HL-60 (cell line): ENCODE results near the gene ALPI.

Source experiments
- GABPA ChIP-seq: IDR thresholded peaks from 2 replicates; pipeline ENCODE4 v1.6.1; 2012; ENCODE audit warnings: low read depth
- POLR2AphosphoS5 ChIP-seq: IDR thresholded peaks from 2 replicates; pipeline ENCODE4 v1.6.1; 2012; ENCODE audit warnings: low read depth
- SPI1 ChIP-seq: IDR thresholded peaks from 2 replicates; pipeline ENCODE4 v1.6.1; 2012; ENCODE audit warnings: low read depth, mild to moderate bottlenecking, borderline replicate concordance
- TF ChIP-seq, protein P1 (sequence below): IDR thresholded peaks from one replicate; pipeline ENCODE4 v1.5.1; 2011; ENCODE audit warnings: low read length, control low read depth, inconsistent platforms; ENCODE audit not compliant: insufficient read depth
- TF ChIP-seq, protein P2 (sequence below): IDR thresholded peaks from 2 replicates; pipeline ENCODE4 v1.6.1; 2012; ENCODE audit warnings: low read depth; ENCODE audit not compliant: insufficient replicate concordance

DNA sequence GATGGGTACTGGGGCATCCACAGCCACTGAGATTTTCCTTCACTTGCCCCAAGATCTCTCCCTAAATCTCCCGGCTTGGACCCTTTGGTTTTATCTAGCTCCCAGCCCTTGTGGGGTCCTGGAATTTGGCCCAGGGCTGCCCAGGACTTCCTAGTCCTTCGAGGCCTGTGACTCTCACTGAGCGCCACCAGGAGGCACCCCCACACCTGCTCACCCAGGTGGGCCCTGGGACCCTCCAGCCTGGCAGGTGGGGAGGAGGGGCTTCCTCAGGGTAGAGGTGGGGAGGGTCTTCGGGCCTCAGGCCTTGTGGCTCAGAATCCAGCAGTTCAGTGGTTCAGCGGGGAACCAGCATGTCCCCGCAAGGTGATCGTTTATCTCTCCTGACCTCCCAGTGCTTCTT lies 52.3 kb downstream of the ALPI start:
- TF ChIP-seq GABPA (no peak), POLR2AphosphoS5 (no peak), SPI1 (no peak)
- TF ChIP-seq, protein P1, sequence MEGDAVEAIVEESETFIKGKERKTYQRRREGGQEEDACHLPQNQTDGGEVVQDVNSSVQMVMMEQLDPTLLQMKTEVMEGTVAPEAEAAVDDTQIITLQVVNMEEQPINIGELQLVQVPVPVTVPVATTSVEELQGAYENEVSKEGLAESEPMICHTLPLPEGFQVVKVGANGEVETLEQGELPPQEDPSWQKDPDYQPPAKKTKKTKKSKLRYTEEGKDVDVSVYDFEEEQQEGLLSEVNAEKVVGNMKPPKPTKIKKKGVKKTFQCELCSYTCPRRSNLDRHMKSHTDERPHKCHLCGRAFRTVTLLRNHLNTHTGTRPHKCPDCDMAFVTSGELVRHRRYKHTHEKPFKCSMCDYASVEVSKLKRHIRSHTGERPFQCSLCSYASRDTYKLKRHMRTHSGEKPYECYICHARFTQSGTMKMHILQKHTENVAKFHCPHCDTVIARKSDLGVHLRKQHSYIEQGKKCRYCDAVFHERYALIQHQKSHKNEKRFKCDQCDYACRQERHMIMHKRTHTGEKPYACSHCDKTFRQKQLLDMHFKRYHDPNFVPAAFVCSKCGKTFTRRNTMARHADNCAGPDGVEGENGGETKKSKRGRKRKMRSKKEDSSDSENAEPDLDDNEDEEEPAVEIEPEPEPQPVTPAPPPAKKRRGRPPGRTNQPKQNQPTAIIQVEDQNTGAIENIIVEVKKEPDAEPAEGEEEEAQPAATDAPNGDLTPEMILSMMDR, result no peak
- TF ChIP-seq, protein P2, sequence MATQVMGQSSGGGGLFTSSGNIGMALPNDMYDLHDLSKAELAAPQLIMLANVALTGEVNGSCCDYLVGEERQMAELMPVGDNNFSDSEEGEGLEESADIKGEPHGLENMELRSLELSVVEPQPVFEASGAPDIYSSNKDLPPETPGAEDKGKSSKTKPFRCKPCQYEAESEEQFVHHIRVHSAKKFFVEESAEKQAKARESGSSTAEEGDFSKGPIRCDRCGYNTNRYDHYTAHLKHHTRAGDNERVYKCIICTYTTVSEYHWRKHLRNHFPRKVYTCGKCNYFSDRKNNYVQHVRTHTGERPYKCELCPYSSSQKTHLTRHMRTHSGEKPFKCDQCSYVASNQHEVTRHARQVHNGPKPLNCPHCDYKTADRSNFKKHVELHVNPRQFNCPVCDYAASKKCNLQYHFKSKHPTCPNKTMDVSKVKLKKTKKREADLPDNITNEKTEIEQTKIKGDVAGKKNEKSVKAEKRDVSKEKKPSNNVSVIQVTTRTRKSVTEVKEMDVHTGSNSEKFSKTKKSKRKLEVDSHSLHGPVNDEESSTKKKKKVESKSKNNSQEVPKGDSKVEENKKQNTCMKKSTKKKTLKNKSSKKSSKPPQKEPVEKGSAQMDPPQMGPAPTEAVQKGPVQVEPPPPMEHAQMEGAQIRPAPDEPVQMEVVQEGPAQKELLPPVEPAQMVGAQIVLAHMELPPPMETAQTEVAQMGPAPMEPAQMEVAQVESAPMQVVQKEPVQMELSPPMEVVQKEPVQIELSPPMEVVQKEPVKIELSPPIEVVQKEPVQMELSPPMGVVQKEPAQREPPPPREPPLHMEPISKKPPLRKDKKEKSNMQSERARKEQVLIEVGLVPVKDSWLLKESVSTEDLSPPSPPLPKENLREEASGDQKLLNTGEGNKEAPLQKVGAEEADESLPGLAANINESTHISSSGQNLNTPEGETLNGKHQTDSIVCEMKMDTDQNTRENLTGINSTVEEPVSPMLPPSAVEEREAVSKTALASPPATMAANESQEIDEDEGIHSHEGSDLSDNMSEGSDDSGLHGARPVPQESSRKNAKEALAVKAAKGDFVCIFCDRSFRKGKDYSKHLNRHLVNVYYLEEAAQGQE, result no peak
